Retinal pigment epithelial cell (primary cell): ENCODE data around the gene RFX1.
"Not testable (repeated sequence)": the region's sequence is repeated elsewhere in the genome, so short reads cannot be mapped to it uniquely, and the experiment has no call there.

Source experiments
- DNase-seq: peaks from one replicate; pipeline ENCODE4 v3.0.0-alpha.2; 2010; ENCODE audit warnings: low read depth
- H3K4me3 ChIP-seq: 2 replicates; pipeline ENCODE4 v1.5.1; 2011; ENCODE audit warnings: mild to moderate bottlenecking, low read length, control low read depth, moderate library complexity
- TF ChIP-seq, protein P1 (sequence below): conservative IDR thresholded peaks from 2 replicates; pipeline ENCODE4 v1.5.1; 2011; ENCODE audit warnings: low read depth, low read length, control low read depth, inconsistent platforms

Gene RFX1

GRCh38 chr19:14035159-14035558 lies 29.0 kb upstream of the RFX1 start:
- TF ChIP-seq, protein P1, sequence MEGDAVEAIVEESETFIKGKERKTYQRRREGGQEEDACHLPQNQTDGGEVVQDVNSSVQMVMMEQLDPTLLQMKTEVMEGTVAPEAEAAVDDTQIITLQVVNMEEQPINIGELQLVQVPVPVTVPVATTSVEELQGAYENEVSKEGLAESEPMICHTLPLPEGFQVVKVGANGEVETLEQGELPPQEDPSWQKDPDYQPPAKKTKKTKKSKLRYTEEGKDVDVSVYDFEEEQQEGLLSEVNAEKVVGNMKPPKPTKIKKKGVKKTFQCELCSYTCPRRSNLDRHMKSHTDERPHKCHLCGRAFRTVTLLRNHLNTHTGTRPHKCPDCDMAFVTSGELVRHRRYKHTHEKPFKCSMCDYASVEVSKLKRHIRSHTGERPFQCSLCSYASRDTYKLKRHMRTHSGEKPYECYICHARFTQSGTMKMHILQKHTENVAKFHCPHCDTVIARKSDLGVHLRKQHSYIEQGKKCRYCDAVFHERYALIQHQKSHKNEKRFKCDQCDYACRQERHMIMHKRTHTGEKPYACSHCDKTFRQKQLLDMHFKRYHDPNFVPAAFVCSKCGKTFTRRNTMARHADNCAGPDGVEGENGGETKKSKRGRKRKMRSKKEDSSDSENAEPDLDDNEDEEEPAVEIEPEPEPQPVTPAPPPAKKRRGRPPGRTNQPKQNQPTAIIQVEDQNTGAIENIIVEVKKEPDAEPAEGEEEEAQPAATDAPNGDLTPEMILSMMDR, result peak; percentile 10
- not testable (repeated sequence) for DNase-seq

GRCh38 chr19:14033946-14034345 lies 27.8 kb upstream of the RFX1 start:
- no peak for DNase-seq
- H3K4me3 ChIP-seq, result no peak overlapping the region
- TF ChIP-seq, protein P1, result no peak

More at GRCh38 chr19:14035159-14035558, 29.0 kb upstream of the RFX1 start:
- H3K4me3 ChIP-seq, result not testable (repeated sequence)

- TF ChIP-seq, protein P1, result peak; percentile 75
- H3K4me3 ChIP-seq, result peak within 1 kb of the TSS; percentile 58
- DNase-seq, result no peak
Observed at GRCh38 chr19:14031719-14032480, 25.8 kb upstream of the RFX1 start, which contains the start of gene IL27RA. Gene IL27RA (plus strand): TSS chr19:14031762. CDS start chr19:14031873, 111 bp downstream.

DNA sequence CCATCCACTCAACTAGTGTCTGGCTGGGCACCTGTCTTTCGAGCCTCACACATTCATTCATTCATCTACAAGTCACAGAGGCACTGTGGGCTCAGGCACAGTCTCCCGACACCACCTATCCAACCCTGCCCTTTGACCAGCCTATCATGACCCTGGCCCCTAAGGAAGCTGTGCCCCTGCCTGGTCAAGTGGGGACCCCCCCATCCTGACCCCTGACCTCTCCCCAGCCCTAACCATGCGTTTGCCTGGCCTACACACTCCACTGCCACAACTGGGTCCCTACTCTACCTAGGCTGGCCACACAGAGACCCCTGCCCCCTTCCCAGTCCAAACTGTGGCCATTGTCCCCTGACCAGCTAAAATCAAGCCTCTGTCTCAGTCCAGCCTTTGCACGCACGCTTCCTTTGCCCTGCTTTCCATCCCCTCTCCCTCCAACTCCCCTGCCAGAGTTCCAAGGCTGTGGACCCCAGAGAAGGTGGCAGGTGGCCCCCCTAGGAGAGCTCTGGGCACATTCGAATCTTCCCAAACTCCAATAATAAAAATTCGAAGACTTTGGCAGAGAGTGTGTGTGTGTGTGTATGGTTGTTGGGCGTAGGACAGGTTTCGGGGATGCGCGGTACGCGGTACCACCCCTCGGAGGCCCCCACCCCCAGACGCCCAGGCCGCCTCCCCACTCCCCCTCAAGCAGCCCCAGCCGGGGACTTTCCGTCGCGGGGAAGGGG lies 25.0 kb upstream of the RFX1 start:
- peak overlapping the region; percentile 58 for H3K4me3 ChIP-seq
- no peak for DNase-seq

DNA sequence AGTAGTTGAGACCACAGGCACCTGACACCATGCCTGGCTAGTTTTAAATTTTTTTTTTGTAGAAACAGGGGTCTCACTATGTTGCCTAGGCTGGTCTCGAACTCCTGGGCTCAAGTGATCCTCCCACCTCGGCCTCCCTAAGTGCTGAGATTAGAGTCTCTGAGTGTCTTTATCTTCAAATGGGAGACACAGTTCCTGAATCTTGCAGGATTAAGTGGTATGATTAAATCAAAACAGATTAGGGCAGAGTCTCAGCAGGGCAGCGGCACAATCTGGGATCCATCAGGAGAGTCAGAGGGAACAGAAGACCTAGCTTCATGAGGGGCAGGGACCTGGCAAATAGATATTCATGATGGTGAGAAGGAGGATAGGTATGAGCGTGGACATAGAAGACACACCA lies 22.8 kb upstream of the RFX1 start:
- no peak for DNase-seq
- H3K4me3 ChIP-seq, result no peak overlapping the region
- TF ChIP-seq, protein P1, result no peak

More for the DNA sequence above, 25.0 kb upstream of the RFX1 start:
- TF ChIP-seq, protein P1, result no peak

DNA sequence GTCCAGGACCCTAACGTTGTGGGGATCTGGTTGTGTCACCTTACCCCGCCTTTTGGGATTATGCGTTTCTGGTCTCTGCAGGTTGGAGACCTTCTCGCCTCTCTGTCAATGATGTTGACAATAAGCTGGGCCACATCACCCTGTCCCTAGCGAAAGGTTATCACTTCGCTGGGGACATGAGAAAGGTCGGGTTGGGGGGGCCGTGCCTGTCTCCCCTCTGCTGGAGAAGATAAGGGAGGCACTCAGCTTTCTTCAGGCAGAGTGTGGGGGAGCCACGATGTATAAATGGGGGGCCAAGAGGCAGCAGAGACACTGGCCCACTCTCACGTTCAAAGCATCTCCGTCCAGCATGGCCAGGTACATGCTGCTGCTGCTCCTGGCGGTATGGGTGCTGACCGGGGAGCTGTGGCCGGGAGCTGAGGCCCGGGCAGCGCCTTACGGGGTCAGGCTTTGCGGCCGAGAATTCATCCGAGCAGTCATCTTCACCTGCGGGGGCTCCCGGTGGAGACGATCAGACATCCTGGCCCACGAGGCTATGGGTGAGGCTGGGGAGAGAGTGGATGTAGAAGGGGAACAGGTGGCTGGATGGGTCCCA lies 21.8 kb upstream of the RFX1 start, which contains the start of gene RLN3:
TSS of gene RLN3 (plus strand) at position 293 of the 595 bp plus-strand sequence. CDS start at position 350, 57 bp downstream.
- no peak within 1 kb of the TSS for H3K4me3 ChIP-seq
- DNase-seq, result no peak
- TF ChIP-seq, protein P1, result no peak

DNA sequence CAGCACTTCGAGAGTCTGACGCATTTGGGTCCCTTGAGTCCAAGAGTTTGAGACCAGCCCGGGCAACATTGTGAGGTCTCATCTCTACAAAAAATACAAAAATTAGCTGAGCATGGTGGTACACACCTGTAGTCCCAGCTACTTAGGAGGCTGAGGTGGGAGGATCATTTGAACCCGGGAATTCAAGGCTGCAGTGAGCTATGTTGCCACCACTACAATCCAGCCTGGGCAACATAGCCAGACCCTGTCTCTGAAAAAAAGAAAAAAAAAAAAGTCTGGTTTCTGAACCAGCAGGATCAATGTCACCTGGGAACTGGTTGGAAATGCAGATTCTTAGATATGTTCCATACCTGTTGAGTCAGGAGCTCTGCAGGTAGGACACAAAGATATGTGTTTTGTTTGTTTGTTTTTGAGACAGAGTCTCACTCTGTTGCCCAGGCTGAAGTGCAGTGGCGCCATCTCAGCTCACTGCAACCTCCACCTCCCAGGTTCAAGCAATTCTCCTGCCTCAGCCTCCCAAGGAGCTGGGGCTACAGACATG lies 20.6 kb upstream of the RFX1 start:
- not testable (repeated sequence) for DNase-seq, H3K4me3 ChIP-seq
